Naive thymus-derived CD8-positive, alpha-beta T cell (primary cell): ENCODE results near the gene OR51A2. TPM values are rescaled to one million over a fixed set of nuclear protein-coding genes. Genes with fewer than 3 reads are reported as not detected.

Experiments used
- ATAC-seq, 2 donors: fragments of 150-1000 bp; cut with Tn5 transposase in 1 of 2; sonication (Bioruptor Pico), chemical (Tn5 transposase) in 1 of 2; 1 replicate in 1 of 2; 2 replicates in 1 of 2; pipeline ENCODE4 v1.10.0; 2021; ENCODE audit warnings: mild to moderate bottlenecking in 2 of 2, moderate library complexity in 2 of 2
- POLR2A ChIA-PET: fragments of 350-600 bp; sonication (Branson Sonifier 250); formaldehyde crosslinking; loops from one replicate; lab custom pipeline; 2021; ENCODE audit warnings: antibody characterized with exemption; lab: Charles Lee
- DNase-seq, 10 donors: peaks; one replicate each; pipeline versions ENCODE4 v3.0.0 to v3.0.0-alpha.2; 2020 to 2022
- H3K27ac Mint-ChIP-seq, 10 donors: one replicate each; pipeline ENCODE4 v1.8.0; 2020 to 2022; ENCODE audit warnings: mild to moderate bottlenecking in 10 of 10, mixed read lengths in 10 of 10, moderate library complexity in 4 of 10, inconsistent platforms in 1 of 10
- H3K27me3 Mint-ChIP-seq, 5 donors: one replicate each; pipeline ENCODE4 v1.8.0; 2021 to 2022; ENCODE audit warnings: mixed read lengths in 5 of 5
- H3K36me3 Mint-ChIP-seq, 3 donors: one replicate each; pipeline ENCODE4 v1.8.0; 2020 to 2022; ENCODE audit warnings: mixed read lengths in 3 of 3, mild to moderate bottlenecking in 2 of 3, inconsistent platforms in 1 of 3
- H3K4me1 Mint-ChIP-seq, 4 donors: one replicate each; pipeline ENCODE4 v1.8.0; 2021 to 2022; ENCODE audit warnings: mixed read lengths in 4 of 4
- H3K4me3 Mint-ChIP-seq, 10 donors: one replicate each; pipeline ENCODE4 v1.8.0; 2020 to 2022; ENCODE audit warnings: mild to moderate bottlenecking in 10 of 10, mixed read lengths in 10 of 10, moderate library complexity in 6 of 10, inconsistent platforms in 1 of 10
- H3K9me3 Mint-ChIP-seq, 9 donors: one replicate each; pipeline ENCODE4 v1.8.0; 2020 to 2022; ENCODE audit warnings: mixed read lengths in 9 of 9, mild to moderate bottlenecking in 3 of 9, inconsistent platforms in 1 of 9, moderate library complexity in 1 of 9
- polyA plus RNA-seq, 3 donors: library from polyadenylated mRNA; unstranded; fragments of 300-500 nt; fragmentation: Illumina TruSeq; gene quantifications; one replicate each; pipeline ENCODE4 v1.2.3, GENCODE V29; 2021
- total RNA-seq, 8 experiments: library from RNA in 2 of 8; stranded (reverse) in 2 of 8; gene quantifications; one replicate each; pipeline ENCODE4 v1.2.3 and lab custom pipeline; 2021 to 2026

Gene OR51A2
- total and polyA plus RNA-seq, 5 experiments from 2014 or later: not detected

- no peaks in the 10 kb centered on the region for H3K4me1 Mint-ChIP-seq
- peaks cover 0 to 6% (median 0%) of the 10 kb centered on the region in 9 donors for H3K9me3 Mint-ChIP-seq
- no peak for DNase-seq
- no peak overlapping the region for H3K27ac Mint-ChIP-seq
- ATAC-seq: no peak
- H3K4me3 Mint-ChIP-seq: no peak overlapping the region
- POLR2A ChIA-PET: no interaction called here
- H3K27me3 Mint-ChIP-seq: peaks cover 0 to 6% (median 0%) of the 10 kb centered on the region in 5 donors
- H3K36me3 Mint-ChIP-seq: no peaks in the 10 kb centered on the region
Measured at GRCh38 chr11:4932751-4933150, 22.8 kb downstream of the OR51A2 start.

GRCh38 chr11:4926608-4927007 lies 28.9 kb downstream of the OR51A2 start:
- H3K4me1 Mint-ChIP-seq: peaks cover 0 to 2% (median 0%) of the 10 kb centered on the region in 4 donors
- no peak overlapping the region for H3K27ac Mint-ChIP-seq
- DNase-seq (no peak), ATAC-seq (no peak)
- H3K27me3 Mint-ChIP-seq: peaks cover 0 to 18% (median 9%) of the 10 kb centered on the region in 5 donors
- POLR2A ChIA-PET: no interaction called here
- no peak overlapping the region for H3K4me3 Mint-ChIP-seq
- no peaks in the 10 kb centered on the region for H3K36me3 Mint-ChIP-seq
- peaks cover 0 to 9% (median 0%) of the 10 kb centered on the region in 9 donors for H3K9me3 Mint-ChIP-seq

- DNase-seq (no peak), ATAC-seq (no peak)
- Mint-ChIP-seq H3K4me3 (no peak within 1 kb of the TSS), H3K27me3 (peaks cover 0 to 20% (median 9%) of the 10 kb centered on the region in 5 donors), H3K36me3 (no peaks in the 10 kb centered on the region), H3K9me3 (peaks cover 0 to 9% (median 0%) of the 10 kb centered on the region in 9 donors), H3K27ac (no peak within 1 kb of the TSS), H3K4me1 (peaks cover 0 to 2% (median 0%) of the 10 kb centered on the region in 4 donors)
- POLR2A ChIA-PET: no interaction called here
Measured at GRCh38 chr11:4924239-4924638, 31.3 kb downstream of the OR51A2 start, which contains the start of gene OR51G1. OR51G1 (minus strand) TSS chr11:4924339; CDS start chr11:4924339, 0 bp downstream.

GRCh38 chr11:4922304-4922703 lies 33.2 kb downstream of the OR51A2 start:
- Mint-ChIP-seq H3K36me3 (no peaks in the 10 kb centered on the region), H3K27me3 (peaks cover 0 to 20% (median 9%) of the 10 kb centered on the region in 5 donors), H3K9me3 (peaks cover 0 to 9% (median 0%) of the 10 kb centered on the region in 9 donors), H3K4me3 (no peak overlapping the region), H3K27ac (no peak overlapping the region), H3K4me1 (peaks cover 0 to 2% (median 0%) of the 10 kb centered on the region in 4 donors)
- DNase-seq (no peak), ATAC-seq (no peak)
- POLR2A ChIA-PET: no interaction called here

GRCh38 chr11:4921796-4922195 lies 33.7 kb downstream of the OR51A2 start:
- no peak for ATAC-seq
- H3K27me3 Mint-ChIP-seq: peaks cover 0 to 20% (median 10%) of the 10 kb centered on the region in 5 donors
- no peaks in the 10 kb centered on the region for H3K36me3 Mint-ChIP-seq
- no peak overlapping the region for H3K4me3 Mint-ChIP-seq
- peaks cover 0 to 2% (median 0%) of the 10 kb centered on the region in 4 donors for H3K4me1 Mint-ChIP-seq
- no peak for DNase-seq
- H3K9me3 Mint-ChIP-seq: peaks cover 0 to 9% (median 0%) of the 10 kb centered on the region in 9 donors
- POLR2A ChIA-PET: no interaction called here
- H3K27ac Mint-ChIP-seq: no peak overlapping the region

GRCh38 chr11:4919250-4919649 lies 36.3 kb downstream of the OR51A2 start, which contains the start of gene OR51G2:
OR51G2 (minus strand) TSS chr11:4919350; CDS start chr11:4915663, 3,687 bp downstream.
- POLR2A ChIA-PET: no interaction called here

GRCh38 chr11:4916581-4916980 lies 38.9 kb downstream of the OR51A2 start:
- POLR2A ChIA-PET: no interaction called here
- Mint-ChIP-seq H3K9me3 (no peaks in the 10 kb centered on the region), H3K27ac (no peak overlapping the region), H3K4me1 (no peaks in the 10 kb centered on the region), H3K36me3 (peaks cover 0 to 3% (median 0%) of the 10 kb centered on the region in 3 donors), H3K4me3 (no peak overlapping the region), H3K27me3 (peaks cover 2 to 29% (median 6%) of the 10 kb centered on the region in 5 donors)
- no peak for ATAC-seq
- DNase-seq: no peak

More at GRCh38 chr11:4919250-4919649, 36.3 kb downstream of the OR51A2 start, which contains the start of gene OR51G2:
- no peak for ATAC-seq
- peaks cover 0 to 26% (median 9%) of the 10 kb centered on the region in 5 donors for H3K27me3 Mint-ChIP-seq
- no peak for DNase-seq
- no peak within 1 kb of the TSS for H3K27ac Mint-ChIP-seq
- H3K4me1 Mint-ChIP-seq: no peaks in the 10 kb centered on the region
- peaks cover 0 to 3% (median 0%) of the 10 kb centered on the region in 3 donors for H3K36me3 Mint-ChIP-seq
- H3K9me3 Mint-ChIP-seq: peaks cover 0 to 9% (median 0%) of the 10 kb centered on the region in 9 donors
- no peak within 1 kb of the TSS for H3K4me3 Mint-ChIP-seq

Other genes with a start within 250 kb of the OR51A2 start
- gene OR51F1, start 185.8 kb downstream of the OR51A2 start, total RNA-seq: not detected
- gene OR51F1, start 185.8 kb downstream of the OR51A2 start, polyA plus RNA-seq: not detected
- gene OR52R1, start 151.3 kb downstream of the OR51A2 start, total RNA-seq: not detected
- gene OR52R1, start 151.3 kb downstream of the OR51A2 start, polyA plus RNA-seq: not detected
- gene OR51F2, start 134.4 kb downstream of the OR51A2 start, total RNA-seq: not detected
- not detected for gene OR51F2, start 134.4 kb downstream of the OR51A2 start, polyA plus RNA-seq
- not detected for gene OR51S1, start 106.5 kb downstream of the OR51A2 start, total RNA-seq
- gene OR51S1, start 106.5 kb downstream of the OR51A2 start, polyA plus RNA-seq: not detected
- not detected for gene OR51T1, start 73.8 kb downstream of the OR51A2 start, total RNA-seq
- not detected for gene OR51T1, start 73.8 kb downstream of the OR51A2 start, polyA plus RNA-seq
- gene OR51A7, start 51.9 kb downstream of the OR51A2 start, total RNA-seq: not detected
- gene OR51A7, start 51.9 kb downstream of the OR51A2 start, polyA plus RNA-seq: not detected
- gene OR51G2, start 36.4 kb downstream of the OR51A2 start, total RNA-seq: not detected
- gene OR51G2, start 36.4 kb downstream of the OR51A2 start, polyA plus RNA-seq: not detected
- gene OR51G1, start 31.4 kb downstream of the OR51A2 start, total RNA-seq: not detected
- not detected for gene OR51G1, start 31.4 kb downstream of the OR51A2 start, polyA plus RNA-seq
- gene OR51A4, start 8.1 kb downstream of the OR51A2 start, total RNA-seq: not detected
- not detected for gene OR51A4, start 8.1 kb downstream of the OR51A2 start, polyA plus RNA-seq
- gene OR51L1, start 39.1 kb upstream of the OR51A2 start, total RNA-seq: not detected
- gene OR51L1, start 39.1 kb upstream of the OR51A2 start, polyA plus RNA-seq: not detected
- gene OR52J3, start 90.8 kb upstream of the OR51A2 start, total RNA-seq: not detected
- gene OR52J3, start 90.8 kb upstream of the OR51A2 start, polyA plus RNA-seq: not detected
- not detected for gene OR52E2, start 103.9 kb upstream of the OR51A2 start, total RNA-seq
- gene OR52E2, start 103.9 kb upstream of the OR51A2 start, polyA plus RNA-seq: not detected
- not detected for gene OR52E1, start 113.9 kb upstream of the OR51A2 start, total RNA-seq
- gene OR52E1, start 113.9 kb upstream of the OR51A2 start, polyA plus RNA-seq: not detected
- not detected for gene OR52A5, start 182.6 kb upstream of the OR51A2 start, total RNA-seq
- gene OR52A5, start 182.6 kb upstream of the OR51A2 start, polyA plus RNA-seq: not detected
- gene OR52A1, start 199.0 kb upstream of the OR51A2 start, total RNA-seq: not detected
- not detected for gene OR52A1, start 199.0 kb upstream of the OR51A2 start, polyA plus RNA-seq
- gene OR51V1, start 245.0 kb upstream of the OR51A2 start, total RNA-seq: not detected
- not detected for gene OR51V1, start 245.0 kb upstream of the OR51A2 start, polyA plus RNA-seq